Psoas muscle (tissue), 8 donors: ENCODE results near the gene CACNA1C. TPM values are rescaled to one million over a fixed set of nuclear protein-coding genes. Genes with fewer than 3 reads are reported as not detected.

Experiments used
- ATAC-seq, 4 donors: fragments of 200-7000 bp; cut with Tn5 transposase; one replicate each; pipeline ENCODE4 v1.9.1; 2020; ENCODE audit warnings: moderate library complexity in 3 of 4, mild to moderate bottlenecking in 2 of 4
- DNase-seq, 2 donors: peaks; one replicate each; pipeline ENCODE4 v3.0.0-alpha.2; 2020
- H3K27ac ChIP-seq: fragments of 200-600 bp; one replicate; pipeline ENCODE4 v1.8.0; 2022
- H3K27me3 ChIP-seq, 3 donors: fragments of 200-600 bp in 1 of 3; one replicate each; pipeline versions ENCODE4 v1.6.1 to v1.8.0; 2013 to 2022; ENCODE audit warnings: low read length in 2 of 3, mild to moderate bottlenecking in 2 of 3, moderate library complexity in 1 of 3; ENCODE audit not compliant: insufficient read depth in 3 of 3
- H3K36me3 ChIP-seq, 2 donors: fragments of 200-600 bp in 1 of 2; one replicate each; pipeline versions ENCODE4 v1.6.1 to v1.8.0; 2013 to 2022; ENCODE audit warnings: low read depth in 1 of 2, mild to moderate bottlenecking in 1 of 2, moderate library complexity in 1 of 2; ENCODE audit not compliant: insufficient read depth in 1 of 2
- H3K4me1 ChIP-seq: fragments of 200-600 bp; one replicate; pipeline ENCODE4 v1.8.0; 2022
- H3K4me3 ChIP-seq: fragments of 200-600 bp; one replicate; pipeline ENCODE4 v1.8.0; 2022; ENCODE audit warnings: mild to moderate bottlenecking
- H3K9me3 ChIP-seq: fragments of 200-600 bp; one replicate; pipeline ENCODE4 v1.8.0; 2022
- WGBS, 3 donors: extraction: QIAGEN DNeasy Blood & Tissue Kit; methylation state at CpG; one replicate each; pipeline versions ENCODE4 v1.1.6 to v1.1.7; 2013; 5-methylcytosine and 5-hydroxymethylcytosine counted together
- intact Hi-C, 2 donors: fragments of 100-400 bp; cut with DNase I; formaldehyde crosslinking; loops; one replicate each; pipeline versions ENCODE4 v1.11.0 to v1.14.2; 2022
- polyA plus RNA-seq, 3 donors: library from polyadenylated mRNA; stranded (reverse); fragments of 200-250 nt; gene quantifications; one replicate each; pipeline ENCODE4 v1.2.3, GENCODE V29; 2013
- total RNA-seq, 4 donors: library from RNA; stranded (reverse); fragmentation: NEBNext Ultra II Directional in 2 of 4; extraction: Animal tissue kit (Norgen Biotek cat#: 25700) in 2 of 4; gene quantifications; one replicate each; pipeline versions ENCODE4 v1.2.1 to v1.2.4, GENCODE V29; 2021 to 2023
- TF ChIP-seq, protein P1 (sequence below): fragments of 200-600 bp; IDR thresholded peaks from one replicate; pipeline ENCODE4 v1.8.0; 2022; ENCODE audit warnings: antibody characterized with exemption
- donor health status: healthy with polysubstance abuse.
- donor health status: DM: no; HTN: no; CAD: no; lungs with moderate emphysema.
- donor health status: Bipolar disorder and iron deficiency.
- donor health status: healthy.
- donor health status: DM: yes; HTN: yes; CAD: no.
- donor health status: DM: no; HTN: no; CAD: no.
- donor health status: DM: no; HTN: no; CAD: no.
- donor health status: DM: yes; HTN: yes; CAD: no.

CACNA1C gene
- total and polyA plus RNA-seq, 7 donors: 0.26 to 2.9 (median 0.95) TPM

DNA sequence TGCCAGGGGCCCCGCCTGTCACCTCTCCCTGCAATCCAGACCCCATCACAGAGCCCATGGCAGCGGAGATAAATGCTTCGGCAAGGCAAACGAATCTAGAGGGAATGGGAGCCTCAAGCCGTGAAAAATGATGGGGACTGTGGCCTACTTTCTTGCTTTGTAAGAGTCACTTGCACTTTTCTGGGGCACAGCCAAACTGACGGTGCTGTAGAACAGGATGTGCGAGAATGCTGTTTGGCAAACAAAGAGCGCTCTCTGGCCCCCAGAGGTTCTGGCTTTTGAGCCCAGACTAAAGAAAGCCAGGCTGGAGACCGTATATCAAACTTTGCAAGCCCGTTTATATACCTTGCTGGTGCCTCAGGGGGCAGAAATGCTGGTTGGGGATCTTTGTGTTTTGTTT is 108.7 kb downstream of the CACNA1C start:
- Histone ChIP-seq H3K27ac (no peak overlapping the region), H3K4me1 (peaks cover 10% of the 10 kb centered on the region), H3K4me3 (no peak overlapping the region), H3K27me3 (peaks cover 0 to 18% (median 0%) of the 10 kb centered on the region in 3 donors), H3K9me3 (no peaks in the 10 kb centered on the region), H3K36me3 (no peaks in the 10 kb centered on the region)
- intact Hi-C loops: no loop called here
- DNase-seq (peak; percentile 84 to 85), ATAC-seq (peak in 1 of 4 donors; percentile 56)
- WGBS, 3 donors: 31 to 49% (median 40%) methylated on average over 10 of the region's 10 CpGs
- TF ChIP-seq, protein P1, sequence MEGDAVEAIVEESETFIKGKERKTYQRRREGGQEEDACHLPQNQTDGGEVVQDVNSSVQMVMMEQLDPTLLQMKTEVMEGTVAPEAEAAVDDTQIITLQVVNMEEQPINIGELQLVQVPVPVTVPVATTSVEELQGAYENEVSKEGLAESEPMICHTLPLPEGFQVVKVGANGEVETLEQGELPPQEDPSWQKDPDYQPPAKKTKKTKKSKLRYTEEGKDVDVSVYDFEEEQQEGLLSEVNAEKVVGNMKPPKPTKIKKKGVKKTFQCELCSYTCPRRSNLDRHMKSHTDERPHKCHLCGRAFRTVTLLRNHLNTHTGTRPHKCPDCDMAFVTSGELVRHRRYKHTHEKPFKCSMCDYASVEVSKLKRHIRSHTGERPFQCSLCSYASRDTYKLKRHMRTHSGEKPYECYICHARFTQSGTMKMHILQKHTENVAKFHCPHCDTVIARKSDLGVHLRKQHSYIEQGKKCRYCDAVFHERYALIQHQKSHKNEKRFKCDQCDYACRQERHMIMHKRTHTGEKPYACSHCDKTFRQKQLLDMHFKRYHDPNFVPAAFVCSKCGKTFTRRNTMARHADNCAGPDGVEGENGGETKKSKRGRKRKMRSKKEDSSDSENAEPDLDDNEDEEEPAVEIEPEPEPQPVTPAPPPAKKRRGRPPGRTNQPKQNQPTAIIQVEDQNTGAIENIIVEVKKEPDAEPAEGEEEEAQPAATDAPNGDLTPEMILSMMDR: no peak

DNA sequence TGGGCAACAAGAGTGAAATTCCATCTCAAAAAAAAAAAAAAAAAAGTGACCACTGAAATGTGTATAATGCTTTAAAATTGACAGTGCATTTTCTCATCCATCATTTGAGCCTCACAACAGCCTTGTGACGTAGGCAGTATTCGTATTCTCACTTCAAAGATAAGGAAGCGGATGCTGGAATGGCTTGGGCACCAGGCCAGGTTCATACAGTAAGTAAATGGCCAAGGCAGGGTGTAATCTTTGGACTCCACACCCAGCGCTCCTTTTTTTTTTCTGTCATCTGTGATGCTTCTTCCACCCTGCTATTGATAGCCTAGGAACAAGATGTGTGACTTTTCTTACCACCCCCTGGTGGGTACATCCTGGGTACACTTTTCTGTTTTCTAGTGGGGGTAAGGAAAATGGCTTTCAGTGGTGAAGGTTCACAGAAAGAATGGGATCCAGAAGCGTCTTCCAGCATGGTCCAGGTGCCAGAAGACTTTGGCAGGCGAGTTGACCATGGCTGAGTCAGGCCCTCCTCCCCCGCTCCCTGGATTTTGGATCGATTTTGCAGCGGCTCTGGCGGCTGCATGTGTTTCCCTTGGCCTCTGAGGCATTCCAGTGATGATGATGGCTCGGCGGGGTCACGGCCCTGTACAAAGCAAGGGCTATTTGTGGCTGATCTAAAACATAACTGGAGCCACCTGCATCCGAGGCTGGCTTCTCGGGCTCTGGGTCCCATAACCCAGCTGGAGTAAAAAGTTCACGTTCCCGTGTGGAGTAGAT is 110.6 kb downstream of the CACNA1C start:
- 14 to 20% (median 16%) methylated on average over 17 of the region's 17 CpGs for WGBS, 3 donors
- Histone ChIP-seq H3K27me3 (peaks cover 0 to 18% (median 4%) of the 10 kb centered on the region in 3 donors), H3K27ac (peak overlapping the region; percentile 50), H3K9me3 (no peaks in the 10 kb centered on the region), H3K4me1 (peaks cover 10% of the 10 kb centered on the region), H3K36me3 (no peaks in the 10 kb centered on the region), H3K4me3 (no peak overlapping the region)
- TF ChIP-seq, protein P1: no peak
- ATAC-seq (peak; percentile 69 to 89 (median 82)), DNase-seq (peak; percentile 87 to 91)
- intact Hi-C loops: no loop called here

DNA sequence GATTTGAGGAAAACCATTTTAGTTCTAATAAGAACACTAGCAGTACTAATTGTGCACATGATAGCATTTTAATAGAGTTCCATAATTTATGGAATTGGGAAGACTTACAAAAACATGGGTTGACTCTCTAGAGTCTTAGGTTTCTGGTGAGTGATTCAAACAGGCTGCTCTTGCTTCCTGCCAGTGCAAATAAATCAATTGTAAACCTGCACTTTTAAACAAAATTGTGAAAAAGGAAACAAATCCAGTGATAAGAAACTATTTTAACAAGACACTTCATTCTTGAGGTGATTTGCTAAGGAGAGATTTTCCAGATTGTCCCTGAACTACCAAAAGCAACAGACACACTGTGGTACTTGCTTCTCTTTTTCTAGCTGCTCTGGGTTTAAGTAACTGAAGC is 112.2 kb downstream of the CACNA1C start:
- ATAC-seq (no peak), DNase-seq (no peak)
- Histone ChIP-seq H3K4me3 (no peak overlapping the region), H3K4me1 (peaks cover 10% of the 10 kb centered on the region), H3K27me3 (peaks cover 0 to 18% (median 4%) of the 10 kb centered on the region in 3 donors), H3K27ac (no peak overlapping the region), H3K9me3 (no peaks in the 10 kb centered on the region), H3K36me3 (no peaks in the 10 kb centered on the region)
- intact Hi-C loops: no loop called here
- TF ChIP-seq, protein P1: no peak

- DNase-seq (no peak), ATAC-seq (no peak)
- intact Hi-C loops: no loop called here
- Histone ChIP-seq H3K27ac (no peak overlapping the region), H3K4me3 (no peak overlapping the region), H3K27me3 (peaks cover 0 to 18% (median 4%) of the 10 kb centered on the region in 3 donors), H3K4me1 (peaks cover 10% of the 10 kb centered on the region), H3K36me3 (no peaks in the 10 kb centered on the region), H3K9me3 (no peaks in the 10 kb centered on the region)
- WGBS, 3 donors: 82 to 83% (median 82%) methylated on average over 3 of the region's 3 CpGs
- TF ChIP-seq, protein P1: no peak
Observed at GRCh38 chr12:2165927-2166326, 113.1 kb downstream of the CACNA1C start.
